Lung (tissue), 12 donors: Measurements from ENCODE around the gene BCAS1. TPM values are rescaled to one million over a fixed set of nuclear protein-coding genes. Genes with fewer than 3 reads are reported as not detected.

Experiments used
- ATAC-seq: fragments of 200-7000 bp; cut with Tn5 transposase; one replicate; pipeline ENCODE4 v1.9.1; 2020; ENCODE audit warnings: moderate number of reproducible peaks; ENCODE audit not compliant: insufficient read depth, low FRiP score
- DNase-seq, 3 donors: peaks; one replicate each; pipeline ENCODE4 v3.0.0-alpha.2; 2013 to 2017
- H3K27ac ChIP-seq, 2 donors: one replicate each; pipeline ENCODE4 v1.5.1; 2013; ENCODE audit warnings: mild to moderate bottlenecking in 2 of 2, moderate library complexity in 2 of 2, control low read depth in 1 of 2, inconsistent platforms in 1 of 2, low read depth in 1 of 2, low read length in 1 of 2
- H3K27me3 ChIP-seq, 3 donors: one replicate each; pipeline ENCODE4 v1.5.1; 2013; ENCODE audit warnings: low read length in 2 of 3; ENCODE audit not compliant: control insufficient read depth in 3 of 3, insufficient read depth in 3 of 3
- H3K36me3 ChIP-seq, 4 donors: one replicate each; pipeline ENCODE4 v1.5.1; 2013; ENCODE audit warnings: low read length in 4 of 4, mild to moderate bottlenecking in 1 of 4, moderate library complexity in 1 of 4; ENCODE audit not compliant: control insufficient read depth in 4 of 4, insufficient read depth in 4 of 4
- H3K4me1 ChIP-seq, 5 donors: one replicate each; pipeline ENCODE4 v1.5.1; 2013; ENCODE audit warnings: low read length in 5 of 5, mild to moderate bottlenecking in 2 of 5, moderate library complexity in 1 of 5; ENCODE audit not compliant: control insufficient read depth in 5 of 5, insufficient read depth in 5 of 5
- H3K4me3 ChIP-seq: one replicate; pipeline ENCODE4 v1.5.1; 2013; ENCODE audit warnings: mild to moderate bottlenecking, control low read depth, moderate library complexity
- H3K9ac ChIP-seq, 2 donors: one replicate each; pipeline ENCODE4 v1.5.1; 2013; ENCODE audit warnings: low read length in 2 of 2, control low read depth in 1 of 2; ENCODE audit not compliant: insufficient read depth in 1 of 2
- H3K9me3 ChIP-seq, 4 donors: one replicate each; pipeline ENCODE4 v1.5.1; 2013; ENCODE audit warnings: low read length in 3 of 4, mild to moderate bottlenecking in 1 of 4, moderate library complexity in 1 of 4; ENCODE audit not compliant: control insufficient read depth in 4 of 4, insufficient read depth in 3 of 4
- CTCF ChIP-seq: IDR thresholded peaks from 2 replicates; pipeline ENCODE4 v1.5.1; 2012; ENCODE audit warnings: mild to moderate bottlenecking; ENCODE audit errors: control extremely low read depth, extremely low read depth
- whole genome bisulfite sequencing, 2 donors: extraction: QIAGEN DNeasy Blood & Tissue Kit; methylation state at CpG; one replicate each; pipeline ENCODE4 v1.1.7; 2013; 5-methylcytosine and 5-hydroxymethylcytosine counted together
- polyA plus RNA-seq, 2 donors: library from polyadenylated mRNA; stranded (reverse); fragments of 200-250 nt; gene quantifications; one replicate each; pipeline ENCODE4 v1.2.1, GENCODE V29; 2013
- total RNA-seq, 2 donors: library from RNA; depleted of rRNA in 1 of 2; stranded (reverse); fragments of >200 nt in 1 of 2; gene quantifications; one replicate each; pipeline ENCODE4 v1.2.1, GENCODE V29; 2014 to 2021
- donor health status: control.
- donor health status: control.
- donor health status: Bipolar disorder and iron deficiency.
- donor health status: healthy.
- donor health status: DM: yes; HTN: yes; CAD: no.

Gene BCAS1
- total and polyA plus RNA-seq, 4 donors = 1.2 to 4.0 (median 2.3) TPM

GRCh38 chr20:54085910-54086309 is 15.5 kb upstream of the BCAS1 start:
- ATAC-seq = no peak
- H3K9me3 ChIP-seq = no peaks in the 10 kb centered on the region
- no peak overlapping the region for H3K9ac ChIP-seq
- DNase-seq = no peak
- no peak overlapping the region for H3K27ac ChIP-seq
- 81 to 82% methylated on average over 3 of the region's 3 CpGs for WGBS, 2 donors
- H3K36me3 ChIP-seq = no peaks in the 10 kb centered on the region
- no peaks in the 10 kb centered on the region for H3K4me1 ChIP-seq
- no peak overlapping the region for H3K4me3 ChIP-seq
- no peak for TF ChIP-seq CTCF
- H3K27me3 ChIP-seq = no peaks in the 10 kb centered on the region

- DNase-seq = no peak
Measured at GRCh38 chr20:54085425-54085824, 15.0 kb upstream of the BCAS1 start.

DNA sequence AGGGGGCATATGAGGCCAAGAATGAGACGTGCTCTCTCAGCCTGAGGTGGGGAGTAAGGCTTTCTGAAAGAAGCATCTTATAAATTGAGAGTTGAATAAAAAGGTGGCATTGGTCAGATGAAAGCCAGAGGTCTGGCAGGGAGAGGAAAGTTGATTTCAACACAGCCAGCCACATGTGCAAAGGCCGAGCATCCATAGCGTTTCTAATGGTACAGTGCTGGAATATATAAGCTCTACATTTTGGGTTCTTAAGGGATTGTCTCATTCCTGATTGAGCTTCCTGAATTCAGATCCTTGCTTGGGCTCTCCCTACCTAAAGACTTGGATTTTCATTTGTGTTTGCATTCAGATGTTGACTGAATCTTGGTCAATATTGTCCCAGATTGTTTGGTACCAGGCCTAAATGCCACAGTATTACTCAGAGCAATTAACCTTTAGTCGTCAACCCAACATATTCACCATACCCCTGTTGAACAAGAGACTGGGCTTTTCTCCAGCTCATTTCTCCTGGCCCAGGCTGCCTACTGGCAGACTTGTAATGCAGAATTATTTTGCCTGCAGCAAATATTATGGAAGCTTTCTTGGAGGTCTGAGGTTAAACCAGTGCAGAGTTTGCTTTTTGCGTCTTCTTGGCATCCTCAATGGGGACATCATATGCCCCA is 14.5 kb upstream of the BCAS1 start:
- no peak overlapping the region for H3K9ac ChIP-seq
- no peak for ATAC-seq
- no peaks in the 10 kb centered on the region for H3K36me3 ChIP-seq
- no peaks in the 10 kb centered on the region for H3K4me1 ChIP-seq
- no peaks in the 10 kb centered on the region for H3K27me3 ChIP-seq
- H3K27ac ChIP-seq = no peak overlapping the region
- H3K4me3 ChIP-seq = no peak overlapping the region
- no peak for TF ChIP-seq CTCF
- no peak for DNase-seq
- H3K9me3 ChIP-seq = no peaks in the 10 kb centered on the region
- WGBS, 2 donors = 70 to 75% methylated on average over 5 of the region's 5 CpGs

More at GRCh38 chr20:54085425-54085824, 15.0 kb upstream of the BCAS1 start:
- 79 to 92% methylated on average over 1 of the region's 1 CpG for WGBS, 2 donors
- no peak overlapping the region for H3K4me3 ChIP-seq
- no peaks in the 10 kb centered on the region for H3K36me3 ChIP-seq
- ATAC-seq = no peak
- no peak for TF ChIP-seq CTCF
- H3K9ac ChIP-seq = no peak overlapping the region
- no peaks in the 10 kb centered on the region for H3K9me3 ChIP-seq
- no peaks in the 10 kb centered on the region for H3K27me3 ChIP-seq
- H3K27ac ChIP-seq = no peak overlapping the region
- no peaks in the 10 kb centered on the region for H3K4me1 ChIP-seq

- Histone ChIP-seq H3K9me3 (no peaks in the 10 kb centered on the region), H3K4me1 (no peaks in the 10 kb centered on the region), H3K36me3 (no peaks in the 10 kb centered on the region), H3K9ac (no peak overlapping the region), H3K27ac (no peak overlapping the region), H3K27me3 (no peaks in the 10 kb centered on the region), H3K4me3 (no peak overlapping the region)
- DNase-seq (no peak), ATAC-seq (no peak)
- TF ChIP-seq CTCF = no peak
Measured at GRCh38 chr20:54084193-54084592, 13.8 kb upstream of the BCAS1 start.
